Measurements from ENCODE around the gene TXNRD2. TPM values are rescaled to one million over a fixed set of nuclear protein-coding genes. Genes with fewer than 3 reads are reported as not detected.

The TXNRD2 gene
- total RNA-seq, 1 experiment from 2014 or later = 22.4 TPM

- H2AFZ ChIP-seq = no peak overlapping the region
- no peak for DNase-seq
- no peaks in the 10 kb centered on the region for H4K20me1 ChIP-seq (ENCODE audit: insufficient read depth)
- H3K9me3 ChIP-seq (ENCODE audit: insufficient read depth, low read depth) = no peaks in the 10 kb centered on the region
- H3K27ac ChIP-seq = no peak overlapping the region
- no peaks in the 10 kb centered on the region for H3K9me2 ChIP-seq (ENCODE audit: insufficient read depth)
- H3K79me2 ChIP-seq (ENCODE audit: low read depth) = no peaks in the 10 kb centered on the region
- H3K4me1 ChIP-seq (replicated peaks; ENCODE audit: insufficient read depth) = no peaks in the 10 kb centered on the region
- ChIA-PET POLR2A (ENCODE audit: unreplicated experiment) (interaction anchor here (0.6 kb wide), 1 partner anchor 604 kb away, joined by 3 read pairs; no protein-coding TSS in a partner anchor), CTCF (no interaction called here)
- H3K4me3 ChIP-seq = no peak overlapping the region
- H3K27me3 ChIP-seq (ENCODE audit: insufficient read depth, low read depth) = no peaks in the 10 kb centered on the region
- no peaks in the 10 kb centered on the region for H3K36me3 ChIP-seq (ENCODE audit: low read depth)
- intact Hi-C loops (cut with micrococcal nuclease; ENCODE audit: unreplicated experiment) = no loop called here
- no peak overlapping the region for H3K4me2 ChIP-seq
- no TSS peak for BruUV-seq (replicated peaks)
- H3F3A ChIP-seq (ENCODE audit: insufficient read depth, low read depth) = no peaks in the 10 kb centered on the region
- TF ChIP-seq EZH2 (IDR thresholded peaks at IDR 0.05; ENCODE audit: low read depth) = no peak
- no peak for TF ChIP-seq CTCF (conservative IDR thresholded peaks at IDR 0.05)
Measured at GRCh38 chr22:19919701-19920363, 21.8 kb downstream of the TXNRD2 start.

- H3K27me3 ChIP-seq (ENCODE audit: insufficient read depth, low read depth) = no peaks in the 10 kb centered on the region
- CTCF ChIA-PET = no interaction called here
- intact Hi-C loops (cut with micrococcal nuclease; ENCODE audit: unreplicated experiment) = no loop called here
Measured at GRCh38 chr22:19918332-19919106, 23.1 kb downstream of the TXNRD2 start.

More at GRCh38 chr22:19918332-19919106, 23.1 kb downstream of the TXNRD2 start:
- Histone ChIP-seq H3K79me2 (ENCODE audit: low read depth) (no peaks in the 10 kb centered on the region), H4K20me1 (ENCODE audit: insufficient read depth) (no peaks in the 10 kb centered on the region), H3K9me3 (ENCODE audit: insufficient read depth, low read depth) (no peaks in the 10 kb centered on the region), H3K9me2 (ENCODE audit: insufficient read depth) (no peaks in the 10 kb centered on the region), H3F3A (ENCODE audit: insufficient read depth, low read depth) (no peaks in the 10 kb centered on the region), H3K4me2 (no peak overlapping the region), H3K36me3 (ENCODE audit: low read depth) (no peaks in the 10 kb centered on the region), H3K4me3 (no peak overlapping the region), H3K4me1 (replicated peaks; ENCODE audit: insufficient read depth) (no peaks in the 10 kb centered on the region), H3K27ac (no peak overlapping the region), H2AFZ (no peak overlapping the region)
- BruUV-seq (replicated peaks) = no TSS peak
- no peak for DNase-seq
- TF ChIP-seq EZH2 (IDR thresholded peaks at IDR 0.05; ENCODE audit: low read depth) (no peak), CTCF (conservative IDR thresholded peaks at IDR 0.05) (no peak)
- POLR2A ChIA-PET (ENCODE audit: unreplicated experiment) = no interaction called here

Measured in PC-9 (cell line).